Stimulated activated CD8-positive, alpha-beta memory T cell treated with anti-CD3 and anti-CD28 coated beads, Interleukin-4, amount 100 ng/mL, for 24 hours (primary cell): ENCODE measurements around the gene SLC45A1.

Experiments
- DNase-seq: peaks from one replicate; pipeline ENCODE4 v3.0.0-alpha.2; 2020; ENCODE audit warnings: low read depth

The SLC45A1 gene

DNA sequence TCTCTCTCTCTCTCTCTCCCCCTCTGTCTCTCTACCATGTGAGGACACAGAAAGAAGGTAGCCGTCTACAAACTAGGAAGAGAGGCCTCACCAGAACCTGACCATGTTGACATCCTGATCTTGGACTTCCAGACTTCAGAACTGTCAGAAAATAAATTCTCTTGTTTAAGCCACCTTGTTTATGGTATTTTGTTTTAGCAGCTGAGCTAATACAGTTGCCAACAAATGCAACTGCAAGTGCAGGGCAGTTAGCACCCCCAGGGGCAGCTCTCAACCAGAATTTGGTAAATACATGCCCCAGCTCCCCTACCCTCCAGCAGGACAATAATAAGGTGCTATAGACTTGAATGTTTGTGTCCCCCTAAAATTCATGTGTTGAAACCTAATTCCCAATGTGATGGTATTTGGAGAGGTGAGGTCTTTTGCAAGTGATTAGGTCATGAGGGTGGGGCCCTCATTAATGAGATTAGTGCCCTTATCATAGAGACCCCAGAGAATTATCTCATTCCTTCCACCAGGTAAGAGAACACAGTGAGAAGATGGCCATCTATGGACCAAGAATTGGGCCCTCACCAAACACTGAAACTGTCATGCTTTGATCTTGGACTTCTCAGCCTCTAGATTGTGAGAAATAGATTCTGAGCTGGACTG, 6.7 kb upstream of the SLC45A1 start:
- DNase-seq, result no peak

DNA sequence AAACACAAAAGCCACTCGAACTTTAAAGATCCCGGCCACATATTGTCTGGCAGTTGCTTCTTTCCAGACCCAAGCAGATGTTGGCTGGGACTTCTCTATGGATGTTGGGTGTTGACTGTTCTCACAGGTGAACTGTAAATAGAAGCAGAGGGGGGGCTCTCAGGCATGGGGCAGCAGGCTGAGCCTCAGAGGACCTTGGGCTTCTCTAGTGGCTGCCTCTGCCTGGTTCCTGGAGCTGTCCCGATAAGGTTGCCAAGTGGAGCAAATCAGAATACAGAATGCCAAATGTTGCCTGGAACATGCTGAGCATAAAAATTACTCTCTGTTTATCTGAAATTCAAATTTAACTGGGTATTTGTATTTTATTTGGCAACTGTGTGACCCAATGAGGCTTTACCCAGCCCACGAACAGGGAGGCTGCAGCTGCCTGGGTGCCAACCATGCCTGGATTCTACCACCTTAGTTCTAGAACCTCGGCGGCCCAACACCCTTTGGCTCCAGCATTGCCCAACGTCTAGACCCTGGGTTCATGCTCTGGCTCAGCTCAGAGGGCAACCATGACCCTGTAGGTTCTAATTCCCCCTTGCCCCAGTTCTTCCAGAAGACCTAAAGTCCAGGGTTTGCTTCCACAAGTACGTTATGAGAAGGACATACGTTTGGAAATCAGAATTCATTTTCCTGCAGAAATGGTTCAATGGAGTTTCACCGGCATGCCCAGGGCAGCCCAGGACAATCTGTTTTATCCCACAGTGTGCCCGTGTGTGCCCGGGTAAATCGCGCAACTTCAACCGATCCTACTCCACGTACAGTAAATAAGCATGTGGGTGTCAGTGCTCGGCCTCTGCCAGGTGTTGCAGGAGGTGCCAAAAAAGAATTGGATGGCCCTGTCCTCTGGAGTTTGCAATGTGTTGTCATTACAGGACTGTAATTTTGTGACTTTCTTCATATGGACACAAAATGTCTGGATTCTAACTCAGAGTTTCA, 5.4 kb upstream of the SLC45A1 start:
- no peak for DNase-seq

- no peak for DNase-seq
Measured at GRCh38 chr1:8313231-8313630, 4.7 kb upstream of the SLC45A1 start.

DNA sequence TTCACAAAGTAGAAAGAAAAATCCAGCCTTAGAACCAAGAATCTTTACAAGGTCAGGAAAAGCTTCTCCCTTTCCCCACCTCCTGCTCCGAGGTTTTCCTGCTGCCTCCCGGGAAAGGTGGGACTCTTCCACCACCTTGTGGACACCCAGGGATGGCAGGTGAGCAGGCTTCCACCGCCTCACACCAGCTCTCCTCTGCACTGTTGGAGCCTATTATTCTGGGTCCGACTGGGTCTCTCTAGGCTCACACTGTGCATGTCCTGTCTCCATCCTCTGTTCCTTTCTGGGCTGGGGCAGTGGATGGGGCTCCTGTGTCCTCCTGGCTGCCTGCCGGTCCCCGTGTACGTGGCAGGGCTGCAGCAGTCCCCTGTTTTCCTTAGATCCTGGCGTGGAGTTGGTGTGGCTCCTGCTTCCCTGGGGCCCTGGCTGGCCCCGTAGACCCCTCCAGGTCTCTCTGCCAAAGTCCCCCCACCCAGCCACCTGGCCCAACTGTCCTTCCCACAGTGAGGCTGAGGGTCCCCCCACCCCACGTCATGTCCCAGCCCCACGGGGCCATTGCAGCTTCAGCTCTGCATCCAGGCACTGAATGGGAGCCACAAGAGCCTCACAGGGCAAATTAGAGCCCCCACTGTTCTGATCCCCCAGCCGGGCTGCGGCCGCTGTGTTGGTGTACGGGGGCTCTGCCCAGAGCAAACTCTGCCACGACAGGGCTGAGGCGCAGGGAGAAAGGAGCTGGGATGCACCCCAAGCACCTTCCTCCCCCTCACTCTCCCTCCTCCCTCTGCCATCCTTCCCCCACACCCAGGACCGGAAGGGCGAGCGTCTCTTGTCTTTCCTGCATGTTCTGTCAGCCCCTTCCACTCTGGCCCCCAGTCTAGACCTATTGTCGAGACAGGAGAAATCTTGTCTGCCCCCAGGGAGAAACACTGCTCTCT, 3.3 kb upstream of the SLC45A1 start:
- no peak for DNase-seq

GRCh38 chr1:8315573-8316475, 2.1 kb upstream of the SLC45A1 start:
- DNase-seq, result no peak

- no peak for DNase-seq
Measured at GRCh38 chr1:8318436-8318835, 522 bp downstream of the SLC45A1 start.

DNA sequence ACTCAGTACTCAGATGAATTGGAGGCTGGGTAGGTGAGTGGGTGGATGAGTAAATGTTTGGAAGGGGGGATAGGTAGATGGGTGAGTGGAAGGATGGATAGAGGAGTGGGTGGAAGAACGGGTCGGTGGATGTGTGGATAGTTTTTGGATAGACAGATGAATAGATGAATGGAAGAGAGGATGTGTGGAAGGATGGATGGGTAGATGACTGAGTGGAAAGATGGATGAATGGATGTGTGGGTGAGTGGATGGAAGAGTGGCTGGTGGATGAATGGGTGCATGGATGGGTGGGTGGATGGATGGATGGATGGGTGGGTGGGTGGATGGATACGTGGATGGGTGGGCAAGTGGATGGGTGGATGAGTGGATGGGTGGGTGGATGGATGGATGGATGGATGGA, 3.7 kb downstream of the SLC45A1 start:
- DNase-seq, result no peak

DNA sequence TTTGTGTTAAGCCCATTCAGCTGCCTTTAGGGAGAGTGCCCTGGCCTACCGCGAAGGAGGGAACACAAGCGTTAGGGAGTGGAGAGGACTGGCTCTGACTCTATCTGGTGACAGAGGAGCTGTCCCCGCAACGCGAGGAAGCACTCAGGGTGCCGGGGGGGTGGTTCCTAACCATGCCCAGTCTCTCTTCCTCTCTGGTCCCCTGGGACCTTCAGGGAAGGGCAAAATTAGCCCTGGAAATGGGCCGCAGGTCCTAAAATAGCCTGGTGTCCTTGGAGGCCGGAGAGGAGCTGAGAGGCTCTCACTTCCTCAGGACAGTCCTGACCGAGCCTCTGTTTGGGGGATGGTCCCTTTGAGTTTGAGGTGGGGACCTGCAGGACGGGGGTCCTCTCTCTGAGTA, 5.8 kb downstream of the SLC45A1 start:
- DNase-seq, result no peak

DNA sequence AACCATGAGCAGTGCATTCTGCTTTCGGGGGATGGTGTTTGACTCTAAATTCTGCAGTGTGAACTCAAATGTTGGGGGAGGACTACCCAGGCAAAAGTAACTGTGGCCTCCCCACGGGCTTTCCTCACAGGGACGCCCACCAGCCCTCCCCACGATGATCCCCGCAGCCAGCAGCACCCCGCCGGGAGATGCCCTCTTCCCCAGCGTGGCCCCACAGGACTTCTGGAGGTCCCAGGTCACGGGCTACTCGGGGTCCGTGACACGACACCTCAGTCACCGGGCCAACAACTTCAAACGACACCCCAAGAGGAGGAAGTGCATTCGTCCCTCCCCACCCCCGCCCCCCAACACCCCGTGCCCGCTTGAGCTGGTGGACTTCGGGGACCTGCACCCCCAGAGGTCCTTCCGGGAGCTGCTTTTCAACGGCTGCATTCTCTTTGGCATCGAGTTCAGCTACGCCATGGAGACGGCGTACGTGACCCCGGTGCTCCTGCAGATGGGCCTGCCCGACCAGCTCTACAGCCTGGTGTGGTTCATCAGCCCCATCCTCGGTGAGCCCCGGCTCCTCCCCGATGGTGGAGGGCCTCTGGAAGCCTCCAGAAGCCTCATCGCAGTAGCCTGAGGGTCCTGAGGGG, 6.4 kb downstream of the SLC45A1 start:
- DNase-seq, result no peak

DNA sequence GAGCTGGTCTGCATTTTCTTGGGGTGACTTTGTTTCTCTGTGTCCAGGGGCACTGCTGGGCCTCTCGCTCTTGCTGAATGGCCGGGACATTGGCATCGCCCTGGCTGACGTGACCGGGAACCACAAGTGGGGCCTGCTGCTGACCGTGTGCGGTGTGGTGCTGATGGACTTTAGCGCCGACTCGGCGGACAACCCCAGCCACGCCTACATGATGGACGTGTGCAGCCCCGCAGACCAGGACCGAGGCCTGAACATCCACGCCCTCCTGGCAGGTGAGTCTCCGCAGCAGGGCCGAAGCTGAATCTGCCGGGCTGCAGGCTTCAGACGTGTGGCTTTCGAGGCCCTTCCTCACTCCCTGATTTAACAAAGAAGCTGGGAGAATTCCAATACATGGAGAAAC, 7.9 kb downstream of the SLC45A1 start:
- no peak for DNase-seq

DNA sequence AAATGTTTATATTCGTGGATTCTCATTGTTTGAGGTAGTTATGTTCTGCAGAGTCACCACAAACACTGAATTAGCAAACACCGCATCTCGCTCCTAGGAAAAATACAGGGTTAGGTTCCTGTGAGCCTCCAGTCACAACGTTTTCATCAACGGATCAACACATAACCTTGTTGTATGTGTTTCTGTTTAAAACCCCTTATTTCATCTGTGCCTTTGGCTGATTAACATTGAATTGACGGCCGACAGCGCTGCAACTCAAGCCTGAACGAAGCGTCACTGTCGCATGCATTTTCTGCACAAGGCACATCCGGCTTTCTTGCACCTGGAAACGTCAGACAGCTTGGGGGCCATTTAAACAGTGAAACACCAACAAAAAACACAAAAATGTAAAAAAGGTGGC, 8.4 kb downstream of the SLC45A1 start:
- DNase-seq, result no peak

DNA sequence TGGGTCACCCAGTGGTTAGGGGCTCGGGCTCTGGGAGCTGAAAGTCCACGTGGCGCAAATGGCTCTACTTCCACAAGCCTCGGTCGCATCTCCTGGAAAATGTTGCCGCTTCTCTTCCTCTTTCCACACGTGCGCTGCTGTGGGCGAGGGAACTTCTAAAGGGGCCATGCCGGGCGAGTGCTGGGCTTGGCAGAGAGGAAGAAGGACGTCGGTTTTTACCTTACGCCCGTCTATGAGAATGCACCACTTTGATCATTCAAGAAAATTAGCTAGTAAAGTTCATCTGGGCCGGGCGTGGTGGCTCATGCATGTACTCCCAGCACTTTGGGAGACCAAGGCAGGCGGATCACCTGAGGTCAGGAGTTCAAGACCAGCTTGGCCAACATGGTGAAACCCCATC, 10.4 kb downstream of the SLC45A1 start:
- no peak for DNase-seq

DNA sequence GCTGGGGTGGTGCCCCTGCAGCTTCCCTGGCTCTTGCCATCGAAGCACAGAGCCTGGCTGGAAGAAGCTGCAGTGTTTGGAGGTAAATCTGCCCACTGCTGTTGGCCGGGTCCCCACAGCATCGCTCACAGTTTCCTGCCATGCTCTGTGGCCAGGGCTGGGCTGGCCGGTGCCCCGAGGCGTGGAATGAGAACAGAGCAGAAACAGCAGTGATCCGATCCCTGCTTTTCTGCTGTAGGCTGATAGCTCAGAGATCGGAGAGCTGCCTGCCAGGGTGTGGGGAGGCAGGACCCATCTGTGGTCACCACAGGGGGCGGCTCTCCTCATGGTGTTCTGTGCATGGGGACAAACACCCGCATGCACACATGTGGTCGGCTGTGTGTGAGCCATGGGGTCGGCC, 11.5 kb downstream of the SLC45A1 start:
- DNase-seq, result no peak

- no peak for DNase-seq
Measured at GRCh38 chr1:8329858-8330257, 11.9 kb downstream of the SLC45A1 start.

- DNase-seq, result no peak
Measured at GRCh38 chr1:8330271-8331125, 12.6 kb downstream of the SLC45A1 start.

GRCh38 chr1:8332806-8333205, 14.9 kb downstream of the SLC45A1 start:
- DNase-seq, result no peak

DNA sequence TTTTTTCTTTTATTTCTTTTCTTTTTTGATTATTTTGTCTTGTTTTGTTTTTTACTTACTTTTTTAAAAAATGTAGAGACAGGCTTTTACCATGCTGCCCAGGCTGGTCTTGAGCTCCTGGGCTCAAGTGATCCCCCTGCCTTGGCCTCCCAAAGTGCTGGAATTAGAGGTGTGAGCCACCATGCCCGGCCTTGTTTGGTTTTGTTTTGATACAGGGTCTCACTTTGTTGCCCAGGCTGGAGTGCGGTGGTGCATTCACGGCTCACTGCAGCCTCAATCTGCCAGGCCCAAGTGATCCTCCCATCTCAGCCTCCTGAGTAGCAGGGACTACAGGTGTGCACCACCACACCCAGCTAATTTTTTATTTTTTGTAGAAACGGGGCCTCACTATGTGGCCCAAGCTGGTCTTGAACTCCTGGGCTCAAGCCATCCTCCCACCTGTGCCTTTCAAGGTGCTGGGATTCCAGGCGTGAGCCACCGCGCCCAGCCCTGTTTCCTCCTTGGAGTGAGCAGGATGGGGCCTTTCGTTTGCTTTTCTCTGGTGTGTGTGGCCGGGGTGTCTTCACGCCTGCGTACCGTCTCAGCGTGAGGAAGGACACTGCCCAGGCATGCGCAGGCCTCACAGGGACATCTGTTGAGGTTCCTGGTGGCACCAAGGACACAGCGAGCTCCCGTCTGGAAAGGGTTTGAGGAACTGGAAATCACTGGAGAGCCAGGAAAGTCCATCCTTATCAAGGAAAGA, 15.5 kb downstream of the SLC45A1 start:
- no peak for DNase-seq

- DNase-seq, result no peak
Measured at GRCh38 chr1:8334106-8334851, 16.4 kb downstream of the SLC45A1 start.
